NCI-H1417 (cell line): ENCODE data around the gene MXD3.
"Not testable (repeated sequence)": the region's sequence is repeated elsewhere in the genome, so short reads cannot be mapped to it uniquely, and the experiment has no call there.

ENCODE experiments used
- DNase-seq, 3 experiments: peaks; one replicate each; lab custom pipeline; 2025; lab: John Stamatoyannopoulos, UW

The MXD3 gene

GRCh38 chr5:177265395-177265794, 46.3 kb downstream of the MXD3 start:
- DNase-seq = no peak

- DNase-seq = no peak
These were observed 47.5 kb downstream of the MXD3 start for GRCh38 chr5:177264178-177264577.

- DNase-seq = no peak
These were observed 50.2 kb downstream of the MXD3 start for GRCh38 chr5:177261510-177261909.

GRCh38 chr5:177260961-177261360, 50.7 kb downstream of the MXD3 start:
- no peak for DNase-seq

- not testable (repeated sequence) for DNase-seq
These were observed 53.0 kb downstream of the MXD3 start for GRCh38 chr5:177258711-177259110.
